ENCODE results near the gene TRAPPC14.

The TRAPPC14 gene

DNA sequence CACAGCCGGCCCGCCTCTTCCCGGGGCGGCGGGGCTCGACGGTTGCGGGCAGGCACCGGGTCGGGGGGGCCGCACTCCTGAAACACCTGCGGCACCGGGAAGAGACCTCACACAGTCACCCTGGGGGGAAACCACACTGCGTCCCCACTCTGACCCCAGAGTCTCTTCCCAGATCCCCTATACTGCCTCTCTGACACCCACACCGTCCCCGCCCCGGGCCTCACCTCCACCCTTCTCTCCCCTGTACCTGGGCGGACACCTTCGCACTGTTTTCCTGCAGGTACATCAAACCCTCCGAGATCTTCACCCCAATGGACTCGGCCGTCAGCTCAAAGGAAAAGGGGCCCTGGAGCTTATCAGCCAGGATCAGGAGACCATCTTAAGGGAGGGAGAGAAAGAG is 13.3 kb upstream of the TRAPPC14 start:
- no peak for TF ChIP-seq CTCF (IDR thresholded peaks at IDR 0.05; ENCODE audit: low read depth, low read length)
- DNase-seq: no peak
- Histone ChIP-seq H3K9me3 (no peaks in the 10 kb centered on the region), H3K36me3 (no peaks in the 10 kb centered on the region), H3K4me1 (peaks cover 8% of the 10 kb centered on the region), H3K4me3 (ENCODE audit: low read depth, low read length) (no peak overlapping the region), H3K27me3 (peaks cover 14% of the 10 kb centered on the region)

DNA sequence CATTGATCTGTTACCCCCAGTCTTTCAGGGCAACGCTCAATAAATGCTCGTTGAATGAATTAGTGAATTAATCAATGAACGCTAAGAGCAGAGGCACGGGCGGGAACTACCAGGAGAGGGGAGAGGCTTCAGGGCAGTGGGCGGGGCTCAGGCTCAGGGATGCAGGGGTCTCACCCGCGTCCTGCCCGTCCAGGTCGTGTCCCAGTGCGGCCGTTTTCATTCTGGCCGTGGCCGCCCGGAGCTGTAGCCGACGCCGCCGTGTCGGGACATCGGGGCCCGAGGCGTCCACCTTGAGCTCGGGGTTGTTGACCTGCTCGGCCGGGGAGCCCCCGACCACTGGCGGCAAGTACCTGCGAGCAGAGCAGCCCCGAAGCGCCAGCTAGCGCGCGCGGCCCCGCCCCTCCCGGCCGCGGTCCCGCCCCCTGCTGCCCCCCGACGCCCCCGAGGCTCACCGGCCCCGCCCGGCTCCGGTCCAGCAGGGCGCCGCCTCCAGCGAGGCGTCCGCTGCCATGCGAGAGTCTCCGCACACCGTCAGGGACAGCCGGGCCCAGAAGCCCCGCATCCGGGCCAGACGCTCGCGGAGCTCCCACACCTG is 12.7 kb upstream of the TRAPPC14 start:
- H3K27me3 ChIP-seq: peaks cover 20% of the 10 kb centered on the region
- no peak for TF ChIP-seq CTCF (IDR thresholded peaks at IDR 0.05; ENCODE audit: low read depth, low read length)
- peak overlapping the region; percentile 40 for H3K4me3 ChIP-seq (ENCODE audit: low read depth, low read length)
- peak; percentile 34 for DNase-seq
- no peaks in the 10 kb centered on the region for H3K36me3 ChIP-seq
- no peaks in the 10 kb centered on the region for H3K9me3 ChIP-seq
- peaks cover 5% of the 10 kb centered on the region for H3K4me1 ChIP-seq

- DNase-seq: no peak
- peaks cover 5% of the 10 kb centered on the region for H3K4me1 ChIP-seq
- peaks cover 21% of the 10 kb centered on the region for H3K27me3 ChIP-seq
- H3K36me3 ChIP-seq: no peaks in the 10 kb centered on the region
- H3K9me3 ChIP-seq: no peaks in the 10 kb centered on the region
- no peak for TF ChIP-seq CTCF (IDR thresholded peaks at IDR 0.05; ENCODE audit: low read depth, low read length)
- H3K4me3 ChIP-seq (ENCODE audit: low read depth, low read length): no peak overlapping the region
Observed at GRCh38 chr7:100170101-100170897, 11.8 kb upstream of the TRAPPC14 start.

DNA sequence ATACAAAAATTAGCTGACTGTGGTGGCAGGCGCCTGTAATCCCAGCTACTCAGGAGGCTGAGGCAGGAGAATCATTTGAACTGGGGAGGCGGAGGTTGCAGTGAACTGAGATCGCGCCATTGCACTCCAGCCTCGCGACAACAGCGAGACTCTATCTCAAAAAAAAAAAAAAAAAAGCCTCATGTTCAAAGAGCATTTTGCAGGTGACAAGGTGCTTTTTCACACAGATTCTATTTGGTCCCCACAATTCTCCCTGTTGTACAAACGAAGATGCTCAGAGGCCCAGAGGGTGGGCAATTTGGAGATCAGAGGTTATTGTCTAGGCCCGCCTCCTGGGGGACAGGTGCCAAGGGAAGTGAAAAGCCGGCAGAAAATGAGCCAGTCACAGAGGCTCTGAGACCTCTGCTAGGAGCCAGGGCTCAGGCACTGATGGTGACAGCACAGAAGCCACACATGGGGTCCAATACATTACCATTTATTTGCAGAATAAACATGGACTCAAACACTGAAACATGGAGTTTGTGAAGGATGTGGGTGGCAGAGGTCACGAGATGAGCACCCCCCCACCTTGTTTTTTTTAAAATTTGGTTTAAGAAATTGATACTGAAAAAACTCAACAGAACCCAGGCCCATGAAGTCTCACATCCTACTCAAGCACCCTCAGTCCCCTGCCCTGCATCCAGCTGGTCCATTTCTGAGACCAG is 10.8 kb upstream of the TRAPPC14 start:
- no peak for DNase-seq
- no peak for TF ChIP-seq CTCF (IDR thresholded peaks at IDR 0.05; ENCODE audit: low read depth, low read length)
- peaks cover 5% of the 10 kb centered on the region for H3K4me1 ChIP-seq
- no peaks in the 10 kb centered on the region for H3K9me3 ChIP-seq
- H3K36me3 ChIP-seq: no peaks in the 10 kb centered on the region
- peaks cover 21% of the 10 kb centered on the region for H3K27me3 ChIP-seq
- H3K4me3 ChIP-seq (ENCODE audit: low read depth, low read length): no peak overlapping the region

GRCh38 chr7:100167912-100168323 is 9.4 kb upstream of the TRAPPC14 start:
- peaks cover 5% of the 10 kb centered on the region for H3K4me1 ChIP-seq
- H3K36me3 ChIP-seq: no peaks in the 10 kb centered on the region
- H3K4me3 ChIP-seq (ENCODE audit: low read depth, low read length): peak overlapping the region; percentile 46
- no peaks in the 10 kb centered on the region for H3K9me3 ChIP-seq
- peaks cover 21% of the 10 kb centered on the region for H3K27me3 ChIP-seq
- TF ChIP-seq CTCF (IDR thresholded peaks at IDR 0.05; ENCODE audit: low read depth, low read length): no peak
- DNase-seq: no peak
